Prostate gland (tissue), 2 donors: Measurements from ENCODE around the gene SLC35B4.

Experiments
- POLR2A ChIP-seq: fragments of 450-650 bp; IDR thresholded peaks from one replicate; pipeline ENCODE4 v1.6.1; 2016; ENCODE audit warnings: antibody characterized with exemption, mild to moderate bottlenecking
- POLR2AphosphoS5 ChIP-seq: sonication (generic); formaldehyde crosslinking; IDR thresholded peaks from one replicate; pipeline ENCODE4 v1.6.1; 2017; ENCODE audit warnings: antibody characterized with exemption
- TF ChIP-seq, protein P1 (sequence below), 4 experiments: fragments of 200-600 bp in 2 of 4; fragments of 450-650 bp in 2 of 4; sonication (generic) in 2 of 4; IDR thresholded peaks; 1 replicate in 3 of 4; 2 replicates in 1 of 4; pipeline ENCODE4 v1.5.1; 2016 to 2019; ENCODE audit warnings: antibody characterized with exemption in 4 of 4, mild to moderate bottlenecking in 2 of 4, moderate library complexity in 2 of 4

DNA sequence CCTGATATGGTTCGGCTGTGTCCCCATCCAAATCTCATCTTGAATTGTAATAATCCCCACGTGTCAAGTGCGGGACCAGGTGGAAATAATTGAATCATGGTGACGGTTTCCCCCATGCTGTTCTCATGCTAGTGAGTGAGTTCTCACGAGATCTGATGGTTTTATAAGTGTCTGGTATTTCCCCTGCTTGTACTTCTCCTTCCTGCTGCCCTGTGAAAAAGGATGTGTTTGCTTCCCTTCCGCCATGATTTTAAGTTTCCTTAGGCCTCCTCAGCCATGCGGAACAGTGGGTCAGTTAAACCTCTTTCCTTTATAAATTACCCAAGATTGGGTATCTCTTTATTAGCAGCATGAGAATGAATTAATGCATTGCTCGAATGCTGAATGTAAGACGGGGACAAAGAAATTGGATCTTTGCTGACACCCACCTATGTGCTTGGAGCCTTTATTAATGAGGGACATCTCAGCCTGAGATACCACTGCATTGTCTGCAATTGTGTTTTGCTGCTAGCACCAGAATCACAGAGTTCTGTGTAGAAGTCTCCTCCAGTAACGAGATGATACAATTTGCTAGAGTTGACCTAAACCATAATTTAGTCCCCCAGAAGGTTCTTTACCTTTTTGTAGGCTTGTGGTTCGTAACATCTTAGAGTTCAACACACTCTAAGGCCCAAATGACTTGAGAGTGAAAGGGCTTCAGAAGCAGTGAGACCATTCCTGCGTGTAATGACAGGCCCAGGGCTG is 28.6 kb downstream of the SLC35B4 start:
- TF ChIP-seq, protein P1, sequence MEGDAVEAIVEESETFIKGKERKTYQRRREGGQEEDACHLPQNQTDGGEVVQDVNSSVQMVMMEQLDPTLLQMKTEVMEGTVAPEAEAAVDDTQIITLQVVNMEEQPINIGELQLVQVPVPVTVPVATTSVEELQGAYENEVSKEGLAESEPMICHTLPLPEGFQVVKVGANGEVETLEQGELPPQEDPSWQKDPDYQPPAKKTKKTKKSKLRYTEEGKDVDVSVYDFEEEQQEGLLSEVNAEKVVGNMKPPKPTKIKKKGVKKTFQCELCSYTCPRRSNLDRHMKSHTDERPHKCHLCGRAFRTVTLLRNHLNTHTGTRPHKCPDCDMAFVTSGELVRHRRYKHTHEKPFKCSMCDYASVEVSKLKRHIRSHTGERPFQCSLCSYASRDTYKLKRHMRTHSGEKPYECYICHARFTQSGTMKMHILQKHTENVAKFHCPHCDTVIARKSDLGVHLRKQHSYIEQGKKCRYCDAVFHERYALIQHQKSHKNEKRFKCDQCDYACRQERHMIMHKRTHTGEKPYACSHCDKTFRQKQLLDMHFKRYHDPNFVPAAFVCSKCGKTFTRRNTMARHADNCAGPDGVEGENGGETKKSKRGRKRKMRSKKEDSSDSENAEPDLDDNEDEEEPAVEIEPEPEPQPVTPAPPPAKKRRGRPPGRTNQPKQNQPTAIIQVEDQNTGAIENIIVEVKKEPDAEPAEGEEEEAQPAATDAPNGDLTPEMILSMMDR (IDR thresholded peaks at IDR 0.05), result no peak
- no peak for TF ChIP-seq POLR2A
- no peak for TF ChIP-seq POLR2AphosphoS5
